Measurements from ENCODE around the gene BCDIN3D. TPM values are rescaled to one million over a fixed set of nuclear protein-coding genes. Genes with fewer than 3 reads are reported as not detected.
"Not testable (repeated sequence)": the region's sequence is repeated elsewhere in the genome, so short reads cannot be mapped to it uniquely, and the experiment has no call there.

BCDIN3D gene
- total RNA-seq, 1 donor from 2014 or later: 3.5 TPM

DNA sequence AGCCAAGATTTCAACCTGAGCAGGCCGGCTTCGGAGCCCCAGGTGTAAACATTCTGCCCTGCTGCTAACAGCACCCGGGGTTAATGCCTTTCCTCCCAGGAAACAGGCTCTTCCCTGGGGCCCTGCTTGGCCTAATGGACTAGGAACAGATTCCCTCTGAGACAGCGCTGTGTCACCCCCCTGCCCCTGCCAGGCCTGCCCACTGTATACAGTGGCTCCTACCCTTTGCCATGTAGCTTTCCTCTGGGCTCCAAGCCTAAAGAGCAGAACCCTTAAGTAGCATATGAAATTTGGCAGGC, 28.3 kb upstream of the BCDIN3D start:
- H3K4me3 Mint-ChIP-seq: no peak overlapping the region
- no peaks in the 10 kb centered on the region for H3K9me3 Mint-ChIP-seq
- intact Hi-C loops (cut with micrococcal nuclease): no loop called here
- no peak for DNase-seq
- no peak overlapping the region for H3K27ac Mint-ChIP-seq
- peaks cover 4% of the 10 kb centered on the region for H3K27me3 Mint-ChIP-seq
- no peaks in the 10 kb centered on the region for H3K4me1 Mint-ChIP-seq
- no peaks in the 10 kb centered on the region for H3K36me3 Mint-ChIP-seq (ENCODE audit: low read depth)

DNA sequence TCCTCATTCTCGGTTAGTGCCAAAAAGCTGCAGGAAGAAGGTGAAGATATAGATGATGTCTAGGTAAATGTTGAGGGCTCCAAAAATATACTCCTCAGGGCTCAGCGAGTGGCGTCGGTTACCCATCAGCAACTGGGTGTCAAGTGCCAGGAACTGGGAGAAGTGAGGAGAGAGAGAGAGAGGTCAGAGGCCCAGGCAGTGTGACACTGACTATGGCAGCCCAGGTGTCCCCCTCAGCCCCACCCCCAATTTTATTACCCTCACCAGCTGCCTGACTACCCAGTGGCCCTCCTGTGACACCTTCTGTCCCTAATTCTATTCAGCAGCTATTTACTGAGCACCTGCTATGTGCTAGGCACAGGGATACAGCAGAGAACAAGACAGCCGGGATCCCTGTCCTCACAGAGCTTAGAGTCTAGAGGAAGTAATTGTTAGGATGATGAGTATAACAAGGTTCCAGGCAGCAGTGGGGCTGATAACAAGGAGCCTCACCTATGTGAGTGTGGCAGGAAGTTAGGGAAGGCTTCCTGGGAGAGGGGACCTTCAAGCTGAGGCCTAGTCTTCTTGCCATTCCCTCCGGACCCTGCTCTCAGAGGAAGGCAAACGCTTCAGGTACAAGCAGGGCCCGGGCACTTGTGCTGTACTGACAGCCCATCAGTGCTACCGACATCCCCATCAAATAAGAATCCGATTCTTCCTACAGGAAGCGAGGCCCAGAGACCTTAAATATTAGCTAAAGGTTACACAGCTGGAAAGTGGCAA, 27.8 kb upstream of the BCDIN3D start:
- no peak overlapping the region for H3K4me3 Mint-ChIP-seq

DNA sequence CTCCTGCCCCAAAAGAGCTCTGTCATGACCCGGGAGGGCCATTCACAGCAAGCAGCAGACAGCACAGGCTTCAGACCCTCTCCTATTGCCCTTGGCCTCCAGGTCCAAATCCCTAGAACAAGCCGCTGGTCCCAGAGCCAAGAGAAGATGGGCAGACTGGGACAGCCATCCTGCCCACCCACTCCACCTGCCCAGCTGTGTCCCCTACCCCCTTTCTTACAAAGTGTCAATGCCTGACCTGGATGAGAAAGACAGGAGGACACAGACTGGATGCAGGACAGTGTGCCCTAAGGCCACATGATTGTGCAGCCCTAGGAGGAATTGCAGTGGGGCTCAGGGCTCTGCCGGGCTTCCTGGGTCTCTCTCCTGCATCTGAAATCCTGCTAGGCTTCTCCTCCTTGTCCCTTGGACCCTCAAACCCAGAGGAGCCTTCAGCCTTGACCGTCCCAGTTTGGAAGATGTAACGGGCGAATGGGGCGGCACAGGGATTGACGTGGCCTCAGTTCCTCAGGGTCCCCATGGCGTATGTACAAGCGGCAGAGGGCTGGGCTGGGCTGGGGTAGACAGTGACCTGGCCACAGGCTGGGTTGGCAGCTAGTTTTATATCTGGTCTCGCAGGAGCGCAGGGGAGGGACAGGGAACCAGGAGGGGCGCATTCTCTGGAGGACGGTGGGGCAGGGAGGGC, 27.1 kb upstream of the BCDIN3D start:
- intact Hi-C loops (cut with micrococcal nuclease): no loop called here
- H3K27ac Mint-ChIP-seq: no peak overlapping the region

More for the DNA sequence above, 27.8 kb upstream of the BCDIN3D start:
- Mint-ChIP-seq H3K36me3 (ENCODE audit: low read depth) (no peaks in the 10 kb centered on the region), H3K4me1 (no peaks in the 10 kb centered on the region), H3K9me3 (no peaks in the 10 kb centered on the region), H3K27me3 (peaks cover 4% of the 10 kb centered on the region), H3K27ac (no peak overlapping the region)
- intact Hi-C loops (cut with micrococcal nuclease): no loop called here
- DNase-seq: no peak

DNA sequence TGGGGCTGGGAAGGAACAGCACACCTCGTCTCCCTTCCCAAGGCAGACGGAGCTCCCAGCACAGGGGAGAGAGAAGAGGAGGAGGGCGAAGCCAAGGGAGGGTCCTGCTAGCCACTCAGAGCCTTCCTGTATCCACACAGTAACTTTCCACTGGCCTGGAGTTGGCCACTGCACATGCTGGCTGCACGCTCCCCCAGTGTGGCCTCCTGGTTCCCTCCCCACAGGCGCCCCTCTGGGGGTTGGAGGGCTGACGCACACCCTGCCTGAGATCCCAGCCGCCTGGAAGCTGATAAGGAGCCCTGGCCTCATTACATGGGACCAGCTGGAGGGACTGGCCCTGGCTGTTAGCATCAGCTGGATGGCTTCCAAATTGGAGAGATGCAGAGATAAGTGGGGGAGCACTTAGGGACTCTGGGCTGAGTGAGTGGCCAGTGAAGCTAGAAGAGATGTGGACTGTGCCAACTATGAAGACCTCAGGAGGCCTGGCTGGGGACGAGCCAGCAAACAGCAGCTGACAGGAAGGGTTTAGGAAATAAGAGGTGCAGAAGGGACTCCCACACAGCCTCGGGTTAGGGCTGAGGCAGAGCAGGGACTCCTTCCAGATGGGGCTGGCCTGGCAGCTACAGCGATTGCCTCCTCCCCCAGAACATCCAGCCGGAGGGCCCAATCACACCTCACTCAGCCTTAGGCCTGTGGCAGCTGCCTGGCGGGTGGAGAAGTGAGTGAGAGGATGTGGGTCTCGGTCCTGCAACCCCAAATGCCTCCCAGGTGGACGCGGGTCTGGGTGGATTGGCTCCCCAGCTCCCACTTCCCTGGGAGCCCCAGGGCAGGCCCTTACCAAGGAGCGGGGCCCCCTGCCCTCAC, 26.3 kb upstream of the BCDIN3D start:
- Mint-ChIP-seq H3K4me1 (no peaks in the 10 kb centered on the region), H3K27ac (no peak overlapping the region), H3K36me3 (ENCODE audit: low read depth) (no peaks in the 10 kb centered on the region), H3K27me3 (peaks cover 9% of the 10 kb centered on the region), H3K9me3 (no peaks in the 10 kb centered on the region), H3K4me3 (no peak overlapping the region)
- intact Hi-C loops (cut with micrococcal nuclease): no loop called here
- no peak for DNase-seq

More for the DNA sequence above, 27.1 kb upstream of the BCDIN3D start:
- no peak for DNase-seq
- no peaks in the 10 kb centered on the region for H3K4me1 Mint-ChIP-seq
- peaks cover 4% of the 10 kb centered on the region for H3K27me3 Mint-ChIP-seq
- H3K36me3 Mint-ChIP-seq (ENCODE audit: low read depth): no peaks in the 10 kb centered on the region
- no peaks in the 10 kb centered on the region for H3K9me3 Mint-ChIP-seq
- no peak overlapping the region for H3K4me3 Mint-ChIP-seq

DNA sequence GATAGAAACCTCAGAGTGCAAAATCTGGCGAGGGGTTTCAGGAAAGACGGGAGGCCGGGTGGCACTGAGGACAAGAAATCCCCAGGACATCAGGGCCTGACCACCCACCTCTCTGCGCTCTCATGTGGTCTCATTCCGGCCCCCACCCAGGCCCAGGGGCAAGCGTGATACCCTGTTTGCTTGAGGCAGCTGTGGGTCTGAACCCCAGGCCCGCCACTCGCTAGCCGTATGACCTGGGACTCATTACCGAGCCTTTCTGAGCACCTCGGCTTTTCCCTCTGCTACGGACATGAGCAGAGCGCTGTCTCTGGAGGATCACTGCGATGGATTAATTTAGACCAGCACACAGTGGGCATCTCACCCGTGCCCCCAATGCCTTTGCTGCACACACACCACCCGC, 25.5 kb upstream of the BCDIN3D start:
- Mint-ChIP-seq H3K9me3 (no peaks in the 10 kb centered on the region), H3K4me1 (no peaks in the 10 kb centered on the region), H3K4me3 (no peak overlapping the region), H3K27me3 (peaks cover 5% of the 10 kb centered on the region), H3K36me3 (ENCODE audit: low read depth) (no peaks in the 10 kb centered on the region), H3K27ac (no peak overlapping the region)
- no peak for DNase-seq
- intact Hi-C loops (cut with micrococcal nuclease): no loop called here

DNA sequence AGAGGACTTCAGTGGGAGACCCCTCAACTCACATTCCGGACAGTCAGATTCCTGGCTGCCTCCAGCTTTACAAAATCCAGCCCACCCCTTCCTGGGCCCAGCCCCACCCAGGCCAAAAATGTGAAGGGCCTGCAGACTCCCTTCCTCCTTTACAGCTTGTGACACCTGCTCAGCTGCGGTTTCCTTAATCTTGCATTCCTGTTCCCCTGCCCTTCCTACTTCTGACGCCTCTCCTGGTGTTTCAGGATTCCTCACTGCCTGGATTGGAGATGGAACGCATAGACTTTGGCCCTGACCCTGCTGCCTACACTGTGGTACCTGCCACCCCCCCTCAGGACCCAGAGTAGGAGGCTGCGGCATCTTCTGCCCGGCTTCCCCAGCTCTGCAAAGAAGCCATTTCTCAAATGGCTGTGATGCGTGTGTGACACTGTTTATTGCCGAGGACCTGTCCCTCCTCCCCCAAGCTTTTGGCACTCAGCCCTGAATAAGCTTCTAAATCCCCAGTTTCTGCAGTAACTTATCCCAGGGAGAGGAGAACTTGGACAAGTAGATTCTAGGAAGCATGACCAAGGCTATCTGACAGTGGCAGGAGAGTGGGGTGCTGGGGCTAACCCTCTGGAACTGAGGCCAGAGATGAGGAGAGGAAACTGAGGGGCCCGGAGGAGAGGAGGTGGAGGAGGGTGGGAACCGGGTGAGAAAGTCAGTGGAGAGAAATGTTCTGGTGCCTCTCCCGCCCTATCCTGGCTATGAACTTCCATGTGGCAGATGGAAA, 24.9 kb upstream of the BCDIN3D start:
- no peaks in the 10 kb centered on the region for H3K36me3 Mint-ChIP-seq (ENCODE audit: low read depth)
- no peaks in the 10 kb centered on the region for H3K9me3 Mint-ChIP-seq
- H3K4me3 Mint-ChIP-seq: no peak overlapping the region
- H3K27ac Mint-ChIP-seq: no peak overlapping the region
- H3K27me3 Mint-ChIP-seq: peaks cover 5% of the 10 kb centered on the region
- no peaks in the 10 kb centered on the region for H3K4me1 Mint-ChIP-seq
- DNase-seq: no peak
- intact Hi-C loops (cut with micrococcal nuclease): loop anchor here (2.0 kb wide), 1 partner anchor 99 kb away; no protein-coding TSS in a partner anchor

DNA sequence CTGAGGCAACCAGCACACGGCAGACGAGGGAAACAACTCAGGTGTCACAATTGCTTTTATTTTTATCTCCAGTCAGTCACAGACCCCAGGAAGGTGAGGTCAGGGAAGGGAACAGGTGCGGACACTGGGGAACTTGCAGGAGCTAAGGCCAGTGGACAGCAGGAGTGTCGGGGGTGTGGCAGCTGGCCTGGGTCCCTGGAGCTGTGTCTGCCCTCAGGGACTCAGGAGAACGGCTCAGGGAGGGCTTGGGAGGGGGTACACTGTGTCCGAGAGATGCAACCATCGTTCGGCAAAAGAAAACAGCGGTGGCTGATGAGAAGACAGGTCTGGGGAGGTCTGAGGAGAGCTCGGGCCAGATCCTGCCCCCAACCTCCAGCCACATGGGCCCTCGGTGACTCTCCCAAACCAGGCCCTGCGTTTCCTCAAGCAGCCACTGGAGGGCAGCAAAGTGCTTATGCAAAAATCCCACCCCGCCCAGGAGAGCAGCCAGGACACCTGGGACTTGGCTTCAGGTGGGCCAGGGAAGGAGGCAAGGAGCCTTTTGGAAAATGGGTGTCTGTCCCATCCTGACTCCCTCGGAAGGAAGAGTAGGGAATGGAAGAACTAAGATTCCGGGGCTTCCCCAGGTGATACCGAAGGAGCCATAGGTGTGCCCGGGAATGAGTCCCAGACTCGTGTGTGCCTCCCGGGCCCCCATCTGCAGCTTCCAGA, 24.1 kb upstream of the BCDIN3D start:
- H3K27ac Mint-ChIP-seq: no peak overlapping the region
- H3K27me3 Mint-ChIP-seq: peaks cover 5% of the 10 kb centered on the region
- intact Hi-C loops (cut with micrococcal nuclease): loop anchor here (2.0 kb wide), 1 partner anchor 100 kb away; no protein-coding TSS in a partner anchor
- H3K4me3 Mint-ChIP-seq: no peak overlapping the region
- no peaks in the 10 kb centered on the region for H3K4me1 Mint-ChIP-seq
- no peaks in the 10 kb centered on the region for H3K36me3 Mint-ChIP-seq (ENCODE audit: low read depth)
- H3K9me3 Mint-ChIP-seq: no peaks in the 10 kb centered on the region
- peak; percentile 92 for DNase-seq

DNA sequence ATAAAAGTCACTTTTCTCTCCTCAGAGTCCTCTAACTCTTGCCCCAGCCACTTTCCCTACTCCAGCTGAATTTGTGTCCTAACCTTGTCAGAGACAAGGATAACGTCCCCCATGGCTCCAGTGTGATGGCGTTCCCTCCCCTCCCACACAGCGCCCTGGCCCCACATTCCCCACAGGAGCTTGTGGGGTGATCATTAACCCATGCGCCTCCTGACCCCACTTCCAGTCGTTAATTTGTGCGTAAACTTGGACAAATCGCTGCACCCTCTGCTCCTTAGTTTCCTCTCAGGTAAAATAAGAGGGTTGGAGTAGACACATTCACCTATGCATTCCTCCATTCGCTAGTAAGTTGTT, 22.9 kb upstream of the BCDIN3D start:
- intact Hi-C loops (cut with micrococcal nuclease): loop anchor here (2.0 kb wide), 1 partner anchor 101 kb away; no protein-coding TSS in a partner anchor
- DNase-seq: no peak
- no peaks in the 10 kb centered on the region for H3K36me3 Mint-ChIP-seq (ENCODE audit: low read depth)
- H3K9me3 Mint-ChIP-seq: no peaks in the 10 kb centered on the region
- no peaks in the 10 kb centered on the region for H3K4me1 Mint-ChIP-seq
- H3K4me3 Mint-ChIP-seq: no peak overlapping the region
- H3K27me3 Mint-ChIP-seq: peaks cover 5% of the 10 kb centered on the region
- no peak overlapping the region for H3K27ac Mint-ChIP-seq

DNA sequence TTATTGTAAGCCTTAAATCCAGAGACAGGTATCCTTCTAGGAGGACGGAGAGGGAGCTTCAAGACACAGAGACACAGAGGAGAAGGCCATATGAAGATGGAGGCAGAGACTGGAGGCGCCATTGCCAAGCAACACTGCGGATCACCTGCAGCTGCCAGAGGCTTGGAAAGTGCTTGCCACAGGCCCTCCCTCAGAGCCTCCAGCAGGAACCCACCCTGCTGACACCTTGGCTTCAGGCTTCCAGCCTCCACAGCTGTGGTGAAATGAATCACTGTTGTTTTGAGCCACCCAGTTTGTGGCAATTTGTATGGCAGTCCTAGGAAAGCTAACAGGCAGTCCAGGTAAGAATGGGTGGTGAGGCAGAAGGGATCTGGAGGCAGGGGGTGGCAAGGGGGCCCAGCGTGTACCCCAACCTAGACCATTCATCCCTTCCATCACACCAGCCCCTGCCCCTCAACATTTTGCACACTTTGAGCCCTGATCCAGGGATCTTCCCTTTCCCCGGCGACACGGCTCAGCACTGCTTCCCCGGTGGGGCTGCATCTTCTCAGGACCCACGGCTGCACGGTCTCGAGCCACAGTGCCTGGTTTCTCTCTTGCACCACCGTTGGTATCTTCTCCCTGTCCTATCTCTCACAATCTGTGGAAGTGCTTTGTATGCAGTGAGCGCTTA, 22.3 kb upstream of the BCDIN3D start:
- no peak for DNase-seq
- H3K4me1 Mint-ChIP-seq: no peaks in the 10 kb centered on the region
- no peak overlapping the region for H3K4me3 Mint-ChIP-seq
- intact Hi-C loops (cut with micrococcal nuclease): no loop called here
- H3K27me3 Mint-ChIP-seq: peaks cover 5% of the 10 kb centered on the region
- H3K36me3 Mint-ChIP-seq (ENCODE audit: low read depth): no peaks in the 10 kb centered on the region
- no peaks in the 10 kb centered on the region for H3K9me3 Mint-ChIP-seq
- no peak overlapping the region for H3K27ac Mint-ChIP-seq

DNA sequence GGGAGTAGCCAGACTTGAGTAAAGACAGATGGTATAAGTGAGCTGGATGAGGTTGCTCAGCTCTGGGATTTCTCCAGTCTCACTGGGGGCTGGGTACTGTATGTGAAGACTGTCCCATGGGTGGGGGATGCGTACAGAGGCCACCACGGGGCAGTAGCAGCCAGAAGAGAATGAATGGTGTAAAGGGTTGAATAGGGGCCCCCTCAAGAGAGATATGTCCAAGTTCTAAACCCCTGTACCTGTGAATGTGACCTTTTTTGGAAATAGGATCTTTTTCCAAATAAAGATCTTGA, 21.8 kb upstream of the BCDIN3D start:
- H3K27ac Mint-ChIP-seq: no peak overlapping the region
- no peaks in the 10 kb centered on the region for H3K9me3 Mint-ChIP-seq
- DNase-seq: no peak
- intact Hi-C loops (cut with micrococcal nuclease): no loop called here
- H3K36me3 Mint-ChIP-seq (ENCODE audit: low read depth): no peaks in the 10 kb centered on the region
- H3K27me3 Mint-ChIP-seq: peaks cover 5% of the 10 kb centered on the region
- H3K4me1 Mint-ChIP-seq: no peaks in the 10 kb centered on the region
- H3K4me3 Mint-ChIP-seq: no peak overlapping the region

DNA sequence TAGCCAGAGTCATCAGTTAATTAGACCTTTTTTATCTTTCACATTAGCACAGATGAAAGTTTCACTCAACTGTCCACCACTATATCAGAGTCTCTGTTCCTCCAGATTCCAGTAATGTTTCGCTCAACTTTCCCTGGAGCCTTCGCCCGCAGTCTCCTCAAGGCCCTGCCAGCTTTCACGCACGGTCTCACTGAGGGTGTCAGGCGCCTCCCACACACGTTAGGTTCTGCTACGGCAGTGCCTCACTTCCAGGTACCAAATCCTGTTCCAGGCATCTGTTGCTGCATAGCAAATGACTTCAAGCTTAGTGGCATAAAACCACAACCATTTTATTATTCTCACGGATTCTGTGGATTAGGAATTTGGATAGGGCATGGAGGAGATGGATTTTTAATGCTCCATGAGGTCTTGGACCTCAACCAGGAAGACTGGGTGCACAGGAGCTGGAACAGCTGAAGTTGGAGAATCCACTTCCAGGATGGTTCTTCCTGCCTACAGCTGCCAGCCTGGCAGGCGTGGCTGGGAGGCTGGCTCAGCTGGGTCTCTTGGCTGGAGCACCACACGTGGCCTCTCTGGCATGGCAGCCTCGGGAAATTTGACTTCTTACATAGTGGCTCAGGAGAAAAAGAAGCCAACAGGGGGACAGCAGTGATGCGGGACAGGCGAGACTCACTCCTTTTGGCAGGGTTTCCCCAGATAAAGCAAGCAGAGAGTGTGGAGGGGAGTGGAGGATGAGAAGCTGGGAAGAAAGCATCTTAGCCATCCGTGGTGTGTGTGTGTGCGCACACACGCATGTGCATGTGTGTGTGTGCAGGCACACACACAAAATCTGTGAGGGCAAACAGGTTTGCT, 21.3 kb upstream of the BCDIN3D start:
- no peak overlapping the region for H3K4me3 Mint-ChIP-seq
- intact Hi-C loops (cut with micrococcal nuclease): no loop called here
- peaks cover 5% of the 10 kb centered on the region for H3K27me3 Mint-ChIP-seq
- no peaks in the 10 kb centered on the region for H3K36me3 Mint-ChIP-seq (ENCODE audit: low read depth)
- no peaks in the 10 kb centered on the region for H3K9me3 Mint-ChIP-seq
- DNase-seq: no peak
- H3K4me1 Mint-ChIP-seq: no peaks in the 10 kb centered on the region
- no peak overlapping the region for H3K27ac Mint-ChIP-seq

DNA sequence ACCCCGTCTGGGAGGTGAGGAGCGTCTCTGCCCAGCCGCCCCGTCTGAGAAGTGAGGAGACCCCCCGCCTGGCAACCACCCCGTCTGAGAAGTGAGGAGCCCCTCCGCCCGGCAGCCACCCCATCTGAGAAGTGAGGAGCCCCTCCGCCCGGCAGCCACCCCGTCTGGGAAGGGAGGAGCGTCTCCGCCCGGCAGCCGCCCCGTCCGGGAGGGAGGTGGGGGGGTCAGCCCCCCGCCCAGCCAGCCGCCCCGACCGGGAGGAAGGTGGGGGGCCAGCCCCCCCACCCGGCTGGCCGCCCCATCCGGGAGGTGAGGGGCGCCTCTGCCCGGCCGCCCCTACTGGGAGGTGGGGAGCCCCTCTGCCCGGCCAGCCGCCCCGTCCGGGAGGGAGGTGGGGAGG, 18.0 kb upstream of the BCDIN3D start:
- H3K9me3 Mint-ChIP-seq; DNase-seq; H3K4me3 Mint-ChIP-seq; H3K27ac Mint-ChIP-seq; H3K4me1 Mint-ChIP-seq; intact Hi-C loops (cut with micrococcal nuclease); H3K36me3 Mint-ChIP-seq (ENCODE audit: low read depth): not testable (repeated sequence)
- peaks cover 19% of the 10 kb centered on the region for H3K27me3 Mint-ChIP-seq
